Measurements from ENCODE around the gene TAF10. TPM values are rescaled to one million over a fixed set of nuclear protein-coding genes. Genes with fewer than 3 reads are reported as not detected.

TAF10 gene
- total RNA-seq, 1 experiment from 2014 or later: 142 TPM

DNA sequence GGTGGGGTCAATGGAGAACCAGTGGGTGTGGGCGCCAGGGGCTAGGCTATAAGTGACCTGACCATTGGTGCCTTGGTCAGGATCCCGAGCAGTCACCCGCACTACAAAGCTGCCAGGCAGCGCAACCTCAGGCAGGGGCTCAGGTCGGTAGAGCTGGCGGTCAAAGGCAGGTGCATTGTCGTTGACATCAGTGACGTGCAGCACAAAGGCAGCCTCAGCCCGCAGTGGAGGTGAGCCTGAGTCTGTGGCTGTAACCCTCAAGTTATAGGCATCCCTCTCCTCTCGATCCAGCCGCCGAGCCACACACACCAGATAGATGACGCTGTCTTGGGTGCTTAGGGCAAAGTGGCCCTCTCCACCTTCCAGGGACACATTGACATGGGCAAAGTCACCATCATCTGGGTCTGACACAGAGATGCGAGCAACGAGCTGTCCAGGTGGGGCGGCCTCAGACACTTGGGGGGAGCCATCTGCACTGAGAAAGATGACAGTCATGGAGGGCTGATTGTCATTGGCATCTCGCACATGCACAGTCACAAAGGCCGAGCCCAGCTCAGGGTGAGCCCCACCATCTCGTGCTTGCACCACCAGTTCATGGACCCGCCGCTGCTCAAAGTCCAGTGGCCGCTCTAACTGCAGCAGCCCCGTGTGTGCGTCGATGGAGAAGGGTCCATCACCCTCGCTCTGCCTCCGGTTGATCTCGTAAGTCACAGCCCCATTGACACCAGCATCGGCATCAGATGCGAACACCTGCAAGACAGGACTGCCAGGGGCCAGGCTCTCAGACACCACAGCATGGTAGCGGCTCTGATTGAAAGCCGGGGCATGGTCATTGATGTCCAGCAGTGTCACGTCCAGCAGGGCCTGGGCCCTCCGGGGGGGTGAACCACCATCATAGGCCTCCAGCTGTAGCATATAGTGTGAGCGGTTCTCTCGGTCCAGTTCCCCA lies 28.3 kb upstream of the TAF10 start:
- Histone ChIP-seq H3K27me3 (replicated peaks; ENCODE audit: control insufficient read depth, insufficient read depth, low read length) (no peaks in the 10 kb centered on the region; the same call in 1 of the 2 replicates), H3K4me3 (ENCODE audit: low read depth, low read length) (no peak overlapping the region), H3K9me3 (no peaks in the 10 kb centered on the region), H3K4me1 (peaks cover 14% of the 10 kb centered on the region), H3K36me3 (ENCODE audit: control insufficient read depth, insufficient read depth, low read length) (no peaks in the 10 kb centered on the region)
- Mint-ChIP-seq H3K9me3 (ENCODE audit: unreplicated experiment) (no peaks in the 10 kb centered on the region), H3K27me3 (ENCODE audit: insufficient read depth, unreplicated experiment) (no peaks in the 10 kb centered on the region), H3K36me3 (ENCODE audit: insufficient read depth, unreplicated experiment) (no peaks in the 10 kb centered on the region), H3K27ac (ENCODE audit: unreplicated experiment) (no peak overlapping the region), H3K4me3 (ENCODE audit: unreplicated experiment) (no peak overlapping the region), H3K4me1 (ENCODE audit: low read depth, unreplicated experiment) (no peaks in the 10 kb centered on the region)
- TF ChIP-seq, protein P1, sequence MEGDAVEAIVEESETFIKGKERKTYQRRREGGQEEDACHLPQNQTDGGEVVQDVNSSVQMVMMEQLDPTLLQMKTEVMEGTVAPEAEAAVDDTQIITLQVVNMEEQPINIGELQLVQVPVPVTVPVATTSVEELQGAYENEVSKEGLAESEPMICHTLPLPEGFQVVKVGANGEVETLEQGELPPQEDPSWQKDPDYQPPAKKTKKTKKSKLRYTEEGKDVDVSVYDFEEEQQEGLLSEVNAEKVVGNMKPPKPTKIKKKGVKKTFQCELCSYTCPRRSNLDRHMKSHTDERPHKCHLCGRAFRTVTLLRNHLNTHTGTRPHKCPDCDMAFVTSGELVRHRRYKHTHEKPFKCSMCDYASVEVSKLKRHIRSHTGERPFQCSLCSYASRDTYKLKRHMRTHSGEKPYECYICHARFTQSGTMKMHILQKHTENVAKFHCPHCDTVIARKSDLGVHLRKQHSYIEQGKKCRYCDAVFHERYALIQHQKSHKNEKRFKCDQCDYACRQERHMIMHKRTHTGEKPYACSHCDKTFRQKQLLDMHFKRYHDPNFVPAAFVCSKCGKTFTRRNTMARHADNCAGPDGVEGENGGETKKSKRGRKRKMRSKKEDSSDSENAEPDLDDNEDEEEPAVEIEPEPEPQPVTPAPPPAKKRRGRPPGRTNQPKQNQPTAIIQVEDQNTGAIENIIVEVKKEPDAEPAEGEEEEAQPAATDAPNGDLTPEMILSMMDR (IDR thresholded peaks at IDR 0.05; ENCODE audit: insufficient read depth in 1 of 2, low read depth in 1 of 2, low read length in 1 of 2, severe bottlenecking in 1 of 2, unreplicated experiment in 1 of 2): no peak
- BruUV-seq (replicated peaks): no TSS peak
- intact Hi-C loops (cut with micrococcal nuclease; ENCODE audit: unreplicated experiment): no loop called here
- ChIA-PET CTCF (no interaction called here), POLR2A (no interaction called here)
- no peak for DNase-seq

DNA sequence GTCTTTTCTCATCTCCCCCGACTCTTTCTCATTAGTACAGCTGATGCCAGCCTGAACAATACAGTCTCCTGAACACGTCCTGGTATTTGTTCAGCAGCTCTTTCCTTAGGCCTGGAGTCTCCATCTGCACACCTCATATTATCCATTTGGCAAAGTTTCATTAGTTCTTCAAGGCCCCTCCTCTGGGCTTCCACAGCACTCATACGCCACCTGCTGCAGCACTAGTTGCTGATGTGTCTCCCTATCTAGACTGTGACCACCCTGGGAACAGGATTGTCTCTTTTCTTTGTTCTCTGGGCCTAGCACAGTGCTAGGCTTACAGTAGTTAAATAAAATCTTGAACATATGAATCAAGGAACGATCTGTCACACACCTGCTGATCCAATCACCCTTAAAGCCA lies 26.4 kb upstream of the TAF10 start:
- H3K4me3 Mint-ChIP-seq (ENCODE audit: unreplicated experiment): no peak overlapping the region
- no peak for DNase-seq
- no peak overlapping the region for H3K4me3 ChIP-seq (ENCODE audit: low read depth, low read length)
- H3K9me3 ChIP-seq: no peaks in the 10 kb centered on the region
- H3K4me1 Mint-ChIP-seq (ENCODE audit: low read depth, unreplicated experiment): no peaks in the 10 kb centered on the region
- no peaks in the 10 kb centered on the region for H3K36me3 Mint-ChIP-seq (ENCODE audit: insufficient read depth, unreplicated experiment)
- peaks cover 16% of the 10 kb centered on the region for H3K4me1 ChIP-seq
- intact Hi-C loops (cut with micrococcal nuclease; ENCODE audit: unreplicated experiment): loop anchor here (1.0 kb wide), 1 partner anchor 107 kb away; no protein-coding TSS in a partner anchor
- H3K36me3 ChIP-seq (ENCODE audit: control insufficient read depth, insufficient read depth, low read length): no peaks in the 10 kb centered on the region
- H3K27ac Mint-ChIP-seq (ENCODE audit: unreplicated experiment): no peak overlapping the region
- no peaks in the 10 kb centered on the region for H3K27me3 Mint-ChIP-seq (ENCODE audit: insufficient read depth, unreplicated experiment)
- POLR2A ChIA-PET: no interaction called here
- no peaks in the 10 kb centered on the region for H3K9me3 Mint-ChIP-seq (ENCODE audit: unreplicated experiment)
- H3K27me3 ChIP-seq (replicated peaks; ENCODE audit: control insufficient read depth, insufficient read depth, low read length): no peaks in the 10 kb centered on the region; the same call in 1 of the 2 replicates
- TF ChIP-seq, protein P1 (IDR thresholded peaks at IDR 0.05; ENCODE audit: insufficient read depth in 1 of 2, low read depth in 1 of 2, low read length in 1 of 2, severe bottlenecking in 1 of 2, unreplicated experiment in 1 of 2): no peak
- no TSS peak for BruUV-seq (replicated peaks)
- CTCF ChIA-PET: interaction anchor here (0.7 to 1.2 kb wide), 3 partner anchors 8 to 107 kb away, joined by 3 to 6 read pairs (median 4); no protein-coding TSS in a partner anchor

GRCh38 chr11:6637871-6638270 lies 25.9 kb upstream of the TAF10 start:
- Mint-ChIP-seq H3K36me3 (ENCODE audit: insufficient read depth, unreplicated experiment) (no peaks in the 10 kb centered on the region), H3K9me3 (ENCODE audit: unreplicated experiment) (no peaks in the 10 kb centered on the region), H3K4me3 (ENCODE audit: unreplicated experiment) (no peak overlapping the region), H3K4me1 (ENCODE audit: low read depth, unreplicated experiment) (no peaks in the 10 kb centered on the region), H3K27me3 (ENCODE audit: insufficient read depth, unreplicated experiment) (no peaks in the 10 kb centered on the region), H3K27ac (ENCODE audit: unreplicated experiment) (no peak overlapping the region)
- H3K9me3 ChIP-seq: no peaks in the 10 kb centered on the region
- intact Hi-C loops (cut with micrococcal nuclease; ENCODE audit: unreplicated experiment): loop anchor here (1.0 kb wide), 1 partner anchor 107 kb away; no protein-coding TSS in a partner anchor
- ChIA-PET CTCF (interaction anchor here (0.9 to 1.2 kb wide), 2 partner anchors 14 to 107 kb away, joined by 3 to 6 read pairs; no protein-coding TSS in a partner anchor), POLR2A (no interaction called here)
- H3K36me3 ChIP-seq (ENCODE audit: control insufficient read depth, insufficient read depth, low read length): no peaks in the 10 kb centered on the region
- H3K27me3 ChIP-seq (replicated peaks; ENCODE audit: control insufficient read depth, insufficient read depth, low read length): no peaks in the 10 kb centered on the region; the same call in 1 of the 2 replicates
- no peak for DNase-seq
- BruUV-seq (replicated peaks): no TSS peak
- TF ChIP-seq, protein P1 (IDR thresholded peaks at IDR 0.05; ENCODE audit: insufficient read depth in 1 of 2, low read depth in 1 of 2, low read length in 1 of 2, severe bottlenecking in 1 of 2, unreplicated experiment in 1 of 2): no peak
- H3K4me3 ChIP-seq (ENCODE audit: low read depth, low read length): no peak overlapping the region
- H3K4me1 ChIP-seq: peaks cover 16% of the 10 kb centered on the region

Measured in Caco-2 (cell line).